NCI-H460 (cell line): ENCODE measurements around the gene ZNF774. TPM values are rescaled to one million over a fixed set of nuclear protein-coding genes. Genes with fewer than 3 reads are reported as not detected.

Experiments
- small RNA-seq, 2 experiments: library from RNA; depleted of rRNA; stranded (forward); fragments of <200 nt; gene quantifications; one replicate each; pipeline ENCODE3, GENCODE V24; 2014
- total RNA-seq: library from RNA; depleted of rRNA; stranded (reverse); fragments of >200 nt; shearing (Covaris generic); gene quantifications from 2 replicates; pipeline ENCODE4 v1.2.3, GENCODE V29; 2014; rRNA removed

ZNF774 gene
- total RNA-seq, 1 experiment from 2014 or later, result 1.5 TPM

Small RNA genes within 50 kb of the gene (small RNA-seq; reads per million reads assigned to genes)
- 0 reads per million in 2 experiments for gene NDUFA3P4

Other genes with a start within 250 kb of the ZNF774 start
- gene IDH2, start 249.8 kb upstream of the ZNF774 start, total RNA-seq, result 15.9 and 17.9 TPM in 2 replicates
- 14.4 and 15.8 TPM in 2 replicates for gene SEMA4B, start 151.0 kb upstream of the ZNF774 start, total RNA-seq
- 51.0 and 54.1 TPM in 2 replicates for gene CIB1, start 118.3 kb upstream of the ZNF774 start, total RNA-seq
- gene GDPGP1, start 118.1 kb upstream of the ZNF774 start, total RNA-seq, result 1.2 and 3.4 TPM in 2 replicates
- 0.10 and 0.43 TPM in 2 replicates for gene TTLL13, start 102.7 kb upstream of the ZNF774 start, total RNA-seq
- gene NGRN, start 86.6 kb upstream of the ZNF774 start, total RNA-seq, result 119 and 120 TPM in 2 replicates
- 163 and 169 TPM in 2 replicates for gene IQGAP1, start 36.0 kb downstream of the ZNF774 start, total RNA-seq
- gene CRTC3, start 177.6 kb downstream of the ZNF774 start, total RNA-seq, result 28.5 and 31.1 TPM in 2 replicates